Measurements from ENCODE around the gene PLXDC2. TPM values are rescaled to one million over a fixed set of nuclear protein-coding genes. Genes with fewer than 3 reads are reported as not detected.

Gene PLXDC2
- total RNA-seq, 1 donor from 2014 or later, result 129 TPM

DNA sequence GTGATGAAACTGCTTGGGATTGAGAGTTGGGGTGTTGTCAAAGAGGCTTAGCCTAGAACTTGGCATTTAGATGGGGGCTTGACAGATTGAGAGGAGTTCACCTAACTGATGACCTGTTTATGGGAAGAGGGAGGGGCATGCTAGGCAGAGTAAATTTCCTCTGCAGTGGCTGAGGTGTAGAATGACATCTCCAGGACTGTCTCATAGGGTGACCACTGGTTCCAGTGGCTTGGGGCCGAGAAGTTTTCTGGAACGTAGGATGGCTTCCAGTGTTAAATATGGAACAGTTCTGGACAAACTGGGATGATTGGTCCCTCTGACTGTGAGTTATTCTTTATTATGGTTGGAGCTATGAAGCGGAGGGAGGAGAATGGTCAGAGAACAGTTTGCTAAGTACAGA lies 186.4 kb downstream of the PLXDC2 start:
- intact Hi-C loops (cut with DNase I), result no loop called here
- H3K27ac ChIP-seq, result peak overlapping the region; percentile 63
- no peaks in the 10 kb centered on the region for H3K9me3 ChIP-seq
- ATAC-seq (no peak), DNase-seq (no peak)
- H3K4me3 ChIP-seq, result no peak overlapping the region
- H3K27me3 ChIP-seq, result no peaks in the 10 kb centered on the region
- peaks cover 6% of the 10 kb centered on the region for H3K36me3 ChIP-seq
- H3K4me1 ChIP-seq, result peaks cover 35% of the 10 kb centered on the region
- TF ChIP-seq, protein P1, sequence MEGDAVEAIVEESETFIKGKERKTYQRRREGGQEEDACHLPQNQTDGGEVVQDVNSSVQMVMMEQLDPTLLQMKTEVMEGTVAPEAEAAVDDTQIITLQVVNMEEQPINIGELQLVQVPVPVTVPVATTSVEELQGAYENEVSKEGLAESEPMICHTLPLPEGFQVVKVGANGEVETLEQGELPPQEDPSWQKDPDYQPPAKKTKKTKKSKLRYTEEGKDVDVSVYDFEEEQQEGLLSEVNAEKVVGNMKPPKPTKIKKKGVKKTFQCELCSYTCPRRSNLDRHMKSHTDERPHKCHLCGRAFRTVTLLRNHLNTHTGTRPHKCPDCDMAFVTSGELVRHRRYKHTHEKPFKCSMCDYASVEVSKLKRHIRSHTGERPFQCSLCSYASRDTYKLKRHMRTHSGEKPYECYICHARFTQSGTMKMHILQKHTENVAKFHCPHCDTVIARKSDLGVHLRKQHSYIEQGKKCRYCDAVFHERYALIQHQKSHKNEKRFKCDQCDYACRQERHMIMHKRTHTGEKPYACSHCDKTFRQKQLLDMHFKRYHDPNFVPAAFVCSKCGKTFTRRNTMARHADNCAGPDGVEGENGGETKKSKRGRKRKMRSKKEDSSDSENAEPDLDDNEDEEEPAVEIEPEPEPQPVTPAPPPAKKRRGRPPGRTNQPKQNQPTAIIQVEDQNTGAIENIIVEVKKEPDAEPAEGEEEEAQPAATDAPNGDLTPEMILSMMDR (IDR thresholded peaks at IDR 0.05), result no peak

DNA sequence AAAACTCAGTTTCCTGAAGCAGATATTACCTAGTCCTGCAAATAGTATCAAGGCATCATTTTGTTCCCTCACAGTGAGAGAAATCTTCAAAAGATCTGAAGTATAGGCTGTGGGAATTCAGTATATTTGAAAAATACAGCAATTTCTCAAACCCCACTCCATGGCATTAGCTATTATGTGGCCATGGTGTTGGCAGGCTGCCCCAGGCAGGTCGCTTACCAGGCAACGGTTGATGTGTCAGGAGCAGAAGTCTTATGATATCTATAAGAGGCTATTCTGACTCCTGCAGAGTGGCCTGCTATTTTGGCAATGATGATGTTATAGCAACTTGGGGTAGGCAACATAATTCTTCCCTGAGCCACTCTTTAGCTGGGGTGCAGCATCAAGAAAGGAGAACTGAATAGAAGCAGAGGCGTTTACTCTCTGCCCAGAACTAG lies 187.9 kb downstream of the PLXDC2 start:
- Histone ChIP-seq H3K4me1 (peaks cover 37% of the 10 kb centered on the region), H3K36me3 (peaks cover 6% of the 10 kb centered on the region), H3K4me3 (no peak overlapping the region), H3K9me3 (no peaks in the 10 kb centered on the region), H3K27ac (peak overlapping the region; percentile 81), H3K27me3 (no peaks in the 10 kb centered on the region)
- peak; percentile 74 for DNase-seq
- ATAC-seq, result peak; percentile 77
- intact Hi-C loops (cut with DNase I), result no loop called here
- TF ChIP-seq, protein P1 (IDR thresholded peaks at IDR 0.05), result no peak

DNA sequence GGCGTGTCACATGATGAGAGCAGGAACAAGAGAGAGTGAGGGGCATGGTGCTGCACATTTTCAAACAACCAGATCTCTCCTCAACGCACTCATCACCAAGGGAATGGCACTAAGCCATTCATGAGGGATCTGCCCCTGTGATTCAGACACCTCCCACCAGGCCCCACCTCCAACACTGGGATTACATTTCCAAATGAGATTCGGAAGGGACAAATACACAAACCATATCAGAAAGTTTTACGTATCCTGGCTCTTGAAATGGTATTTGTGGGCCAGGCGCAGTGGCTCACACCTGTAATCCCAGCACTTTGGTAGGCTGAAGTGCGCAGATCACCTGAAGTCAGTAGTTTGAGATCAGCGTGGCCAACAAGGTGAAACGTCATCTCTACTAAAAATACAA lies 189.4 kb downstream of the PLXDC2 start:
- Histone ChIP-seq H3K27me3 (no peaks in the 10 kb centered on the region), H3K27ac (peak overlapping the region; percentile 81), H3K4me1 (peaks cover 37% of the 10 kb centered on the region), H3K4me3 (no peak overlapping the region), H3K9me3 (no peaks in the 10 kb centered on the region), H3K36me3 (peaks cover 6% of the 10 kb centered on the region)
- TF ChIP-seq, protein P1 (IDR thresholded peaks at IDR 0.05), result no peak
- intact Hi-C loops (cut with DNase I), result no loop called here
- no peak for ATAC-seq
- DNase-seq, result no peak

DNA sequence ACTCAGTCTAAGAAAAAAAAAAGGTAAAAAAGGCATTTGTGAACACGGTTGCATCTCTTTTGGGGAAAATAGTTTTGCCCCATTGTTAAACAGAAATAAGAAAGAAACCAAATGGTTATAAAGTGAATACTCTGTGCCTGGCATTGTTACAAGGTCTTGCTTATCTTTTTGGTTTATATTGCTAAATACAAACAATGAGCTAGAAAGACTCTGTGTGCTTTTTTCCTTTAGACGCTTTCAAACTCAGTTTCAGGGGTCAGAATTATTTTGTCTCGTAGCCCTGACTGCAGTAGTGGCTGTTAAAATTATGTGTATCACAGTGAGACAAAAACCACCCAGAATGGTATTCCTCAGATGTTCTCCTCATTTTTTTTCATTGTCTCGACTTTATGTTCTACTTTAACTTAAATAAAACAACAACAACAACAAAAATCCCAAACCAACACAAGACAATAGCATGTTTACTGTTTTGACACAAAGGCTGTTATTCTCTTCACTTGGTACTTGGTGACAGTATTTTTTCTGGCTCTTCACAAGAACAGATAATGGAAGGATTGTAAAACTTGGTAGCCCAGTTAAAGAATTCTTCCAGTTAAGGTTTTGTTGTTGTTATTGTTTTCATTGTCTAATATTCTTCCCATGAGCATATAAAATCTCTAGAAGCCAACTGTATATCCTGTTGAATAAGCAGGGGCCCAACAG lies 190.1 kb downstream of the PLXDC2 start:
- peaks cover 37% of the 10 kb centered on the region for H3K4me1 ChIP-seq
- no peak overlapping the region for H3K4me3 ChIP-seq
- DNase-seq, result no peak

DNA sequence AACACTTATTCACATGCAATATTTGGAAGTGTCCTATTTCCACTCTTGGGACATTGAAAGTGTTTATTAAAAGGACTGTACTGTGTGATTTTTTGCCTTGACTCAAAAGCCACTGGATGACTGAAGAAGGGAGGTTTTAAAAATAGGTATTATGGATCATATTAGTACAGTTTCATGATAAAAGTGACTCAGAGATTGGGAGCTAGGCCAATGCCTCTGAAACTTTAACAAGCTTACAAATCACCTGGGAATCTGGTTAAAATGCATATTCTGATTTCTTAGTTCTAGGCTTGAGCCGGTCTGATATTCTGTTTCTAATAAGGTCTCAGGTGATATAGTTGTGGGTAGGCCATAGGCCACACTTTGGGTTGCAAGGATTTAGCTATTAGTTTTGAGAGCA lies 191.2 kb downstream of the PLXDC2 start:
- H3K4me3 ChIP-seq, result no peak overlapping the region
- intact Hi-C loops (cut with DNase I), result no loop called here
- TF ChIP-seq, protein P1 (IDR thresholded peaks at IDR 0.05), result no peak
- peaks cover 4% of the 10 kb centered on the region for H3K36me3 ChIP-seq
- ATAC-seq (no peak), DNase-seq (no peak)
- no peaks in the 10 kb centered on the region for H3K9me3 ChIP-seq
- no peaks in the 10 kb centered on the region for H3K27me3 ChIP-seq
- peaks cover 37% of the 10 kb centered on the region for H3K4me1 ChIP-seq
- no peak overlapping the region for H3K27ac ChIP-seq

More for the DNA sequence above, 190.1 kb downstream of the PLXDC2 start:
- Histone ChIP-seq H3K36me3 (peaks cover 6% of the 10 kb centered on the region), H3K27ac (peak overlapping the region; percentile 81), H3K9me3 (no peaks in the 10 kb centered on the region), H3K27me3 (no peaks in the 10 kb centered on the region)
- TF ChIP-seq, protein P1 (IDR thresholded peaks at IDR 0.05), result no peak
- intact Hi-C loops (cut with DNase I), result no loop called here
- ATAC-seq, result no peak

Measured in upper lobe of right lung (tissue), 1 donor.